Choroid plexus epithelial cell (primary cell): ENCODE measurements around the gene TANGO6.

Source experiments
- DNase-seq: peaks from one replicate; pipeline ENCODE4 v3.0.0-alpha.2; 2010; ENCODE audit warnings: low read depth
- H3K4me3 ChIP-seq: 2 replicates; pipeline ENCODE4 v1.5.1; 2011; ENCODE audit warnings: low read depth, mild to moderate bottlenecking, control low read depth, low read length, moderate library complexity
- TF ChIP-seq, protein P1 (sequence below): conservative IDR thresholded peaks from 2 replicates; pipeline ENCODE4 v1.5.1; 2011; ENCODE audit warnings: low read depth, mild to moderate bottlenecking, control low read depth, inconsistent platforms, low read length, moderate library complexity

Gene TANGO6

DNA sequence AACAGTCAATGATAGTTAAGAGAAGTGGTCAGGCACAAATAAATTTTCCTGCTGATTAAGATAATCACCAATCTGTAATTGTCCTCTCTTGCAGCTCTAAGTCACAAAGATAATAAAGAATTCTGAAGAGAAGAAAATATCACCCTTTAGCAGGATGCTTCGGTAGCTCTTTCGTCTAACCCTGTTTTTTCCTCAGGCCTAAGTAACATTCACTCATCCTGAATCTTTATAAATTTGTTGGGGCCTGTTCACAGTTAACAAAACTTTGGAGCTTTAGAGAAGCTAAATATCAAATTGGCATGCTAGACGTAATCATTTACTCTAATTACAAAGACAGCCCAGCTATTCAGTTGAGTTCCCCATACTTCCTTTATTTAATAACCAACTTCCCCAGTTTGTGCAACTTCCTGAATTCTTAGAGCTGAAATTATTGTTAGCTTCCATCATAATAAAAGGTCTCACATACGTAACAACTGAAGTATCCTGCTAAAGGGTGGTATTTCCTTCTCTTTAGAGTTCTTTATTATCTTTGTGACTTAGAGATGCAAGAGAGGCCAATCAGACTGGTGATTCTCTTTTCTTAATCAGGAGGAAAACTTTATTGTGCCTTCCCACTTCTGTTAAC, 118.6 kb downstream of the TANGO6 start:
- no peak overlapping the region for H3K4me3 ChIP-seq
- DNase-seq, result no peak
- TF ChIP-seq, protein P1, sequence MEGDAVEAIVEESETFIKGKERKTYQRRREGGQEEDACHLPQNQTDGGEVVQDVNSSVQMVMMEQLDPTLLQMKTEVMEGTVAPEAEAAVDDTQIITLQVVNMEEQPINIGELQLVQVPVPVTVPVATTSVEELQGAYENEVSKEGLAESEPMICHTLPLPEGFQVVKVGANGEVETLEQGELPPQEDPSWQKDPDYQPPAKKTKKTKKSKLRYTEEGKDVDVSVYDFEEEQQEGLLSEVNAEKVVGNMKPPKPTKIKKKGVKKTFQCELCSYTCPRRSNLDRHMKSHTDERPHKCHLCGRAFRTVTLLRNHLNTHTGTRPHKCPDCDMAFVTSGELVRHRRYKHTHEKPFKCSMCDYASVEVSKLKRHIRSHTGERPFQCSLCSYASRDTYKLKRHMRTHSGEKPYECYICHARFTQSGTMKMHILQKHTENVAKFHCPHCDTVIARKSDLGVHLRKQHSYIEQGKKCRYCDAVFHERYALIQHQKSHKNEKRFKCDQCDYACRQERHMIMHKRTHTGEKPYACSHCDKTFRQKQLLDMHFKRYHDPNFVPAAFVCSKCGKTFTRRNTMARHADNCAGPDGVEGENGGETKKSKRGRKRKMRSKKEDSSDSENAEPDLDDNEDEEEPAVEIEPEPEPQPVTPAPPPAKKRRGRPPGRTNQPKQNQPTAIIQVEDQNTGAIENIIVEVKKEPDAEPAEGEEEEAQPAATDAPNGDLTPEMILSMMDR, result no peak

DNA sequence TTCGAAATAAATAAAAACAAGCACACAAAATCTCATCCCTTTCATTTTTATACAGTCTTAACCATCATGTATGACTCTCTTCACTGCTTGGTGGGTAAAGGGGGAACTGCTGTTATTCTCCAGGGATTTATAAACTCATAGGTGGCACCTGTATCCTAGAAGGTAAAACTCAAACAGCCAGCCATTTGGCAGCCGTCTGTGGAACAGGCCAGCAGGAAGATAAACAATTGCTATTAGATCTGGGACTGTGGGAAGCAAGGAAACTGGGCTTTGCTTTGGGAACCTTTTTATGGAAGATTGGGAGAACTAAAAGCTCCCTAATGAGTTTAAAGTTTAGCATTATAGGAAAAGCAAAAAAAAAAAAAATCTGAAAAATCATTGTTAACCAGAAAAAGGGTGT, 126.0 kb downstream of the TANGO6 start:
- no peak overlapping the region for H3K4me3 ChIP-seq
- DNase-seq, result no peak
- TF ChIP-seq, protein P1, result no peak

DNA sequence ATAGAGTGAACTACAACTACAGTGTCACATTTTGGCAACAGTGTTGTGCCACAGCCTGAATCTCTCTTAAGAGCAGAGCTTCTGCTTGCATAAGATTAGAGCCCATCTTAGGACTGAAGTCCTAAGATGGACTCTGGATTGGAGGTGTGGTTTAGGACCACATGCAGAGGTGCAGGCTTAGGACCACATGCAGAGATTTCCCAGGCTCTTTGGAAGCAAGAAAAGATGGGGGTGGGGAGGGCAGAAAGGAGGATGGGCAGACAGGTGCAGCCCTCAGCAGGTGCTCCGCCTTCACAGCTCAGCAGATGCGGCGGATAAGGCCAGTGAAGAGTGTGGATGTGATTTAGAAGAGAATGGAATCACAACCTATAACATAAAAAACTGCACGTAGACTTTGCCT, 128.7 kb downstream of the TANGO6 start:
- H3K4me3 ChIP-seq, result no peak overlapping the region
- no peak for DNase-seq
- TF ChIP-seq, protein P1, result no peak

- TF ChIP-seq, protein P1, result peak; percentile 76
- peak; percentile 74 for DNase-seq
These were observed 129.4 kb downstream of the TANGO6 start for GRCh38 chr16:68972720-68973119.

DNA sequence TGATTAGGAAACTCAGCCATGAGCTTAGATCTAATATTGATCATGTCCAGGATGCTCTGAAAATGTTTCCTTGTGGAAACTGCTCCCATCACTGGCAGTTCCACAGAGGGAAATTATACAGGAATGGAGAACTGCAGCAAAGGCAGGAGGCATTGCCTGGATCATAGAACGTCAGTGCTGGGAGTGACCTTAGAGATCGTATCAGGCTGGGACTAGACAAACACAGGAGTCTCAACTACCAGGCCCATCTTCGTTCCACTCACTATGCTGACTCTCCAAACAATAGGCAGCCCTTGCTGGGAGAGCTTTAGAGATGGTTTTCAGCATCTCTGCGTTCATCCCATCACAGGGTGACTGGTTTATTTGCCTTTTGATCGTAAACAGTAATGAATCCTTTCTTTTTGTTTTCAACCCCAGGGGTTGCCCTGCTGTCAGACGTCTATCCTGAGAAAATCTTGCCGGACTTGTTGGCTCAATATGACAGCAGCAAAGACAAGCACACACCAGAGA, 130.3 kb downstream of the TANGO6 start:
- DNase-seq, result no peak
- TF ChIP-seq, protein P1, result no peak
- no peak overlapping the region for H3K4me3 ChIP-seq

More at GRCh38 chr16:68972720-68973119, 129.4 kb downstream of the TANGO6 start:
- no peak overlapping the region for H3K4me3 ChIP-seq

GRCh38 chr16:68978303-68978954, 135.1 kb downstream of the TANGO6 start:
- TF ChIP-seq, protein P1, result no peak
- DNase-seq, result peak; percentile 23
- no peak overlapping the region for H3K4me3 ChIP-seq
